HEK293 (cell line): ENCODE measurements around the gene NCKAP5.

Experiments
- KLF10 ChIP-seq: fragments of 450-650 bp; IDR thresholded peaks from 2 replicates; pipeline ENCODE4 v1.5.1; 2018; ENCODE audit warnings: missing biosample characterization, mild to moderate bottlenecking, missing genetic modification characterization
- KLF16 ChIP-seq: fragments of 450-650 bp; formaldehyde crosslinking; IDR thresholded peaks from 2 replicates; pipeline ENCODE4 v1.5.1; 2017; ENCODE audit warnings: missing biosample characterization, missing genetic modification characterization
- SP3 ChIP-seq: fragments of 450-650 bp; formaldehyde crosslinking; IDR thresholded peaks from 2 replicates; pipeline ENCODE4 v1.5.1; 2016; ENCODE audit warnings: missing biosample characterization, missing genetic modification characterization
- YY1 ChIP-seq: fragments of 450-650 bp; formaldehyde crosslinking; IDR thresholded peaks from 2 replicates; pipeline ENCODE4 v1.5.1; 2018; ENCODE audit warnings: missing biosample characterization, missing genetic modification characterization
- ZFP3 ChIP-seq: fragments of 450-650 bp; formaldehyde crosslinking; IDR thresholded peaks from 2 replicates; pipeline ENCODE4 v1.5.1; 2016; ENCODE audit warnings: low read depth, missing biosample characterization, missing genetic modification characterization
- ZNF423 ChIP-seq: fragments of 450-650 bp; formaldehyde crosslinking; IDR thresholded peaks from 2 replicates; pipeline ENCODE4 v1.5.1; 2016; ENCODE audit warnings: missing biosample characterization, missing genetic modification characterization
- ZNF624 ChIP-seq: fragments of 450-650 bp; formaldehyde crosslinking; IDR thresholded peaks from 2 replicates; pipeline ENCODE4 v1.5.1; 2017; ENCODE audit warnings: missing biosample characterization, missing genetic modification characterization
- TF ChIP-seq, protein P1 (sequence below): fragments of 450-650 bp; formaldehyde crosslinking; IDR thresholded peaks from 2 replicates; pipeline ENCODE4 v1.5.1; 2016; ENCODE audit warnings: missing biosample characterization, missing genetic modification characterization
- TF ChIP-seq, protein P2 (sequence below): fragments of 450-650 bp; formaldehyde crosslinking; IDR thresholded peaks from 2 replicates; pipeline ENCODE4 v1.5.1; 2016; ENCODE audit warnings: missing biosample characterization, missing genetic modification characterization

DNA sequence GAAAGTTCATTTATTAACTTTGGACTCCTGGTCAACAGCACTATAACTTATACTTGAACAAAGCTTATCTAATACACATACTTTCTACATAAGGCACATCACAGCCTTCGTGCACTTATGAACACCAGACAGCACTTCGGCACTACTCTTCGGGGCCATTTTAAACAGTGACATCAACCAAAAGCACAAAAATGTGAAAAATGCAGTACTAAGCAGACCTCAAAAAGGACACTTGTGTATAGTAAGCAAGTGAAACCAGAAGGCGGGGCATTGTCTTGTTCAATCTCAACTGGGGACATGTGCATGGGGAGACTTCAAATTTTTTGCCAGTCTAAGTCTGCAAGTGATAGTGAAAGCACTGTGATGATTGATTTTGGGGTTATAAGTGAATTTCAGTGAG is 163.0 kb downstream of the NCKAP5 start:
- no peak for TF ChIP-seq KLF10
- no peak for TF ChIP-seq KLF16 (tag by site-specific recombination)
- no peak for TF ChIP-seq YY1 (tag by site-specific recombination)
- no peak for TF ChIP-seq ZNF624 (tag by site-specific recombination)
- TF ChIP-seq, protein P1, sequence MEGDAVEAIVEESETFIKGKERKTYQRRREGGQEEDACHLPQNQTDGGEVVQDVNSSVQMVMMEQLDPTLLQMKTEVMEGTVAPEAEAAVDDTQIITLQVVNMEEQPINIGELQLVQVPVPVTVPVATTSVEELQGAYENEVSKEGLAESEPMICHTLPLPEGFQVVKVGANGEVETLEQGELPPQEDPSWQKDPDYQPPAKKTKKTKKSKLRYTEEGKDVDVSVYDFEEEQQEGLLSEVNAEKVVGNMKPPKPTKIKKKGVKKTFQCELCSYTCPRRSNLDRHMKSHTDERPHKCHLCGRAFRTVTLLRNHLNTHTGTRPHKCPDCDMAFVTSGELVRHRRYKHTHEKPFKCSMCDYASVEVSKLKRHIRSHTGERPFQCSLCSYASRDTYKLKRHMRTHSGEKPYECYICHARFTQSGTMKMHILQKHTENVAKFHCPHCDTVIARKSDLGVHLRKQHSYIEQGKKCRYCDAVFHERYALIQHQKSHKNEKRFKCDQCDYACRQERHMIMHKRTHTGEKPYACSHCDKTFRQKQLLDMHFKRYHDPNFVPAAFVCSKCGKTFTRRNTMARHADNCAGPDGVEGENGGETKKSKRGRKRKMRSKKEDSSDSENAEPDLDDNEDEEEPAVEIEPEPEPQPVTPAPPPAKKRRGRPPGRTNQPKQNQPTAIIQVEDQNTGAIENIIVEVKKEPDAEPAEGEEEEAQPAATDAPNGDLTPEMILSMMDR (tag by site-specific recombination): no peak
- no peak for TF ChIP-seq ZNF423 (tag by site-specific recombination)
- TF ChIP-seq SP3 (tag by site-specific recombination): no peak
- no peak for TF ChIP-seq ZFP3 (tag by site-specific recombination)
- TF ChIP-seq, protein P2, sequence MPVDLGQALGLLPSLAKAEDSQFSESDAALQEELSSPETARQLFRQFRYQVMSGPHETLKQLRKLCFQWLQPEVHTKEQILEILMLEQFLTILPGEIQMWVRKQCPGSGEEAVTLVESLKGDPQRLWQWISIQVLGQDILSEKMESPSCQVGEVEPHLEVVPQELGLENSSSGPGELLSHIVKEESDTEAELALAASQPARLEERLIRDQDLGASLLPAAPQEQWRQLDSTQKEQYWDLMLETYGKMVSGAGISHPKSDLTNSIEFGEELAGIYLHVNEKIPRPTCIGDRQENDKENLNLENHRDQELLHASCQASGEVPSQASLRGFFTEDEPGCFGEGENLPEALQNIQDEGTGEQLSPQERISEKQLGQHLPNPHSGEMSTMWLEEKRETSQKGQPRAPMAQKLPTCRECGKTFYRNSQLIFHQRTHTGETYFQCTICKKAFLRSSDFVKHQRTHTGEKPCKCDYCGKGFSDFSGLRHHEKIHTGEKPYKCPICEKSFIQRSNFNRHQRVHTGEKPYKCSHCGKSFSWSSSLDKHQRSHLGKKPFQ (tag by site-specific recombination): no peak
